ENCODE data around the gene SMIM21. TPM values are rescaled to one million over a fixed set of nuclear protein-coding genes. Genes with fewer than 3 reads are reported as not detected.
A peak's percentile ranks its signal among the peaks of the same experiment; 100 is the strongest.

Gene SMIM21
- total RNA-seq, 1 donor from 2014 or later: not detected

- FAIRE-seq: no peak
- H3K36me3 ChIP-seq (ENCODE audit: control insufficient read depth, insufficient read depth, low read length): no peaks in the 10 kb centered on the region
- H3K4me3 ChIP-seq (ENCODE audit: low read depth, low read length): no peak overlapping the region
- no peak for DNase-seq (ENCODE audit: low read depth)
- H3K27me3 ChIP-seq (ENCODE audit: control insufficient read depth, insufficient read depth, low read length): no peaks in the 10 kb centered on the region
- no peak for TF ChIP-seq CTCF (IDR thresholded peaks at IDR 0.05; ENCODE audit: insufficient read depth, low read length, severe bottlenecking)
These were observed 33.8 kb downstream of the SMIM21 start for GRCh38 chr18:75393721-75394120.

GRCh38 chr18:75392226-75392578 is 35.3 kb downstream of the SMIM21 start:
- H3K27me3 ChIP-seq (ENCODE audit: control insufficient read depth, insufficient read depth, low read length): no peaks in the 10 kb centered on the region
- no peak for FAIRE-seq
- TF ChIP-seq CTCF (IDR thresholded peaks at IDR 0.05; ENCODE audit: insufficient read depth, low read length, severe bottlenecking): no peak

GRCh38 chr18:75391279-75392225 is 36.0 kb downstream of the SMIM21 start:
- TF ChIP-seq CTCF (IDR thresholded peaks at IDR 0.05; ENCODE audit: insufficient read depth, low read length, severe bottlenecking): no peak
- Histone ChIP-seq H3K36me3 (ENCODE audit: control insufficient read depth, insufficient read depth, low read length) (no peaks in the 10 kb centered on the region), H3K27me3 (ENCODE audit: control insufficient read depth, insufficient read depth, low read length) (no peaks in the 10 kb centered on the region), H3K4me3 (ENCODE audit: low read depth, low read length) (no peak overlapping the region)
- DNase-seq (ENCODE audit: low read depth) (no peak), FAIRE-seq (no peak)

More at GRCh38 chr18:75392226-75392578, 35.3 kb downstream of the SMIM21 start:
- Histone ChIP-seq H3K4me3 (ENCODE audit: low read depth, low read length) (no peak overlapping the region), H3K36me3 (ENCODE audit: control insufficient read depth, insufficient read depth, low read length) (no peaks in the 10 kb centered on the region)
- no peak for DNase-seq (ENCODE audit: low read depth)

- H3K36me3 ChIP-seq (ENCODE audit: control insufficient read depth, insufficient read depth, low read length): no peaks in the 10 kb centered on the region
These were observed 36.6 kb downstream of the SMIM21 start for GRCh38 chr18:75390854-75391253.

GRCh38 chr18:75384144-75384543 is 43.4 kb downstream of the SMIM21 start:
- Histone ChIP-seq H3K36me3 (ENCODE audit: control insufficient read depth, insufficient read depth, low read length) (no peaks in the 10 kb centered on the region), H3K27me3 (ENCODE audit: control insufficient read depth, insufficient read depth, low read length) (no peaks in the 10 kb centered on the region), H3K4me3 (ENCODE audit: low read depth, low read length) (no peak overlapping the region)
- no peak for TF ChIP-seq CTCF (IDR thresholded peaks at IDR 0.05; ENCODE audit: insufficient read depth, low read length, severe bottlenecking)
- FAIRE-seq (no peak), DNase-seq (ENCODE audit: low read depth) (no peak)

More at GRCh38 chr18:75390854-75391253, 36.6 kb downstream of the SMIM21 start:
- H3K4me3 ChIP-seq (ENCODE audit: low read depth, low read length): no peak overlapping the region
- DNase-seq (ENCODE audit: low read depth): no peak
- peak; percentile 23 for FAIRE-seq
- H3K27me3 ChIP-seq (ENCODE audit: control insufficient read depth, insufficient read depth, low read length): no peaks in the 10 kb centered on the region
- no peak for TF ChIP-seq CTCF (IDR thresholded peaks at IDR 0.05; ENCODE audit: insufficient read depth, low read length, severe bottlenecking)
